HG03060 (cell line): ENCODE measurements around the gene RNASEH2C.
"Not testable (repeated sequence)": the region's sequence is repeated elsewhere in the genome, so short reads cannot be mapped to it uniquely, and the experiment has no call there.

Experiments
- ATAC-seq: cut with Tn5 transposase; IDR thresholded peaks from one replicate; pipeline ENCODE4 v1.9.1; 2021; ENCODE audit warnings: low read depth, moderate number of reproducible peaks; ENCODE audit not compliant: unreplicated experiment

The RNASEH2C gene

DNA sequence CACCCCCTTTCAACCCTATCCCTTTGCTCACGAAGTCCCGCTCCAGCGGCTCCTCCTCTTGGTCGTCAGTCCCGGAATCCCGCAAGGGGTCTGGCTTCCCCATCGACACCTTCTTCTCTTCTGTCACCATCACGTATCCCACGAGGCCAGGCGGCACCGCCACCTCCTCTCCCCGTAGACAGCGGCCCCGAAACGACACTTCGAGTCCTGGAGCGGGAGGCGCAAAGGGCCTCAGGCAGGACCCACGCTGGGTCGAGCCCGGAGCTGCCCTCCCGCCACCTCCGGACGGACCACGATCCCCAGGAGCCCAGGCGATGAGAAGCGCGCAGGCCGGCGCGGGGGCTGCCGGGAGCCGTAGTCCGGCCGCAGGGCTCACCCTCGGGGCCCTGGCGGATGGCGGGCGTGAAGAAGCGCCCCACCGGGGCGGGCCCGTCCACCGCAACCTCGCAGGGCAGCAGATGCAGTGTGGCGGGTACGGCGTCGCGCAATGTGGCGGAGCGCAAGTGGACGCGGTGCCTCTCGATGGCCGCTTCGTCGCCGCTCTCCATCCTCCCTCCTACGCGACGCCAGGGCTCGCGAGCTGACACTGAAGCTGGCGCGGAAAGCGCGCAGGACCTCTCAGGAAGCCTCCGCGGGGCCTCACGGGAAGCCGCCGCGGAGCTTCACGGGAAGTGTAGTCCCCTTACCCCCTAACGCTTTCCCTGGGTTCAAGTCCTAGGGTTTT is at the start of gene RNASEH2C:
Gene RNASEH2C, minus strand, starts transcription at position 588 of the 724 bp plus-strand sequence. Its CDS starts 40 bp downstream, at position 548.
- ATAC-seq = peak; percentile 45

DNA sequence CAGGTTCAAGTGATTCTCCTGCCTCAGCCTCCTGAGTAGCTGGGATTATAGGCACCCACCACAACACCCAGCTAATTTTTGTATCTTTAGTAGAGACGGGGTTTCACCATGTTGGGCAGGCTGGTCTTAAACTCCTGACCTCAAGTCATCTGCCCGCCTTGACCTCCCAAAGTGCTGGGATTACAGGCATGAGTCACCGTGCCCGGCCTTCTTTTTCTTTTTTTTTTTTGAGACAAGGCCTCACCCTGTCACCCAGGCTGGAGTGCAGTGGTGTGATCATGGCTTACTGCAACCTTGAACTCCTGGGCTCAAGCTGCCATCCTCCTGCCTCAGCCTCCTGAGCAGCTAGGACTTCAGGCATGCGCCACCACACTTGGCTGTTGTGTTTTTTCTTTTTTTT is 47.2 kb upstream of the RNASEH2C start:
- ATAC-seq = not testable (repeated sequence)

DNA sequence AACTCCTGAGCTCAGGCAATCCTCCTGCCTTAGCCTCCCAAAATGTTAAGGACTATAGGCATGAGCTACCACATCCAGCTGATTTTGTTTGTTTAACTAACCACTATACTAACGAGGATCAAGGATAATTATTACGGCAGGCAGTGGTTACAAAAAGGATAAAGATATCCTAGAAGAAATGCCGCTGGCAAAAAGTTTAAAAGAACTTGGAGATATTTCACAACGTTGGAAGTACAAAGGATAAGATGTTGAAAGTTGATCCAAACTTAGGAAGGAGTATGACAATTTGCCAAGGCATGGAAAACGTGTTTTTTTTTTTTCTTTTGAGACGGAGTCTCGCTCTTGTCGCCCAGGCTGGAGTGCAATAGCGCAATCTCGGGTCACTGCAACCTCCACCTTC is 46.8 kb upstream of the RNASEH2C start:
- ATAC-seq = no peak

DNA sequence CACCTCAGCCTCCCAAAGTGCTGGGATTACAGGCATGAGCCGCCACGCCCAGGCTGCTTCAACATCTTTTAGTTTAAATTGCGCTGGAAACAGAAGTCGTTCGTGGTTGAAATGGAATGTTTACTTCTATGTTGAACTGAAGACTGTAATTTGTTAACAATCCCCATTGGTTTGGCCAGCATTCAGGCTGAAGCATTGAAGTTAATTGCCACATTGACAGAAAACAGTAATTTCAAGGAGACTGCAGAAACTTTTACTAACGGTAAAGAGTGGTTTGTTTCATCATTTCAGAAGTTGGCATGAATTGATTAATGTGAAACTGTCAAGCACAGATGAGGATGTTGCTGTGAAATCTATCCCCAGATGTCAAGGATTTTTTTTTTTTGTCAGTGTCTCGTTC is 45.9 kb upstream of the RNASEH2C start:
- ATAC-seq = no peak

DNA sequence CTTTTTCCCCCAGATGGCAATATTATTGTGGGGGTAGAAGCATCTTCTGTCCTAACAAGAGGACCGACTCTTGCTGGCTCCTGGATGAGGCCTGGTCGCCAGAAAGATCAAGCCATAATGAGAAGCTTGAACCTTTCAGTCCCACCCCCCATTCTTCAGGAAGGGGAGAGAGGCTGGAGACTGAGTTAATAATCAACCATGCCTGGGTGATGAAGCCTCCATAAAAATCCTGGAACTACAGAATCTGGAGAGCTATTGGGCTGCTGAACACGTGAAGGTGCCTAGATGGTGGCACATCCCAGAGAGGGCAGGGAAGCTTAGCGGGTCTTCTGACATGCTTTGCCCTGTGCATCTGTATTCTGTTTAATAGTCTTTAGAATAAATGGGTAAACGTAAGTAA is 43.8 kb upstream of the RNASEH2C start:
- no peak for ATAC-seq

DNA sequence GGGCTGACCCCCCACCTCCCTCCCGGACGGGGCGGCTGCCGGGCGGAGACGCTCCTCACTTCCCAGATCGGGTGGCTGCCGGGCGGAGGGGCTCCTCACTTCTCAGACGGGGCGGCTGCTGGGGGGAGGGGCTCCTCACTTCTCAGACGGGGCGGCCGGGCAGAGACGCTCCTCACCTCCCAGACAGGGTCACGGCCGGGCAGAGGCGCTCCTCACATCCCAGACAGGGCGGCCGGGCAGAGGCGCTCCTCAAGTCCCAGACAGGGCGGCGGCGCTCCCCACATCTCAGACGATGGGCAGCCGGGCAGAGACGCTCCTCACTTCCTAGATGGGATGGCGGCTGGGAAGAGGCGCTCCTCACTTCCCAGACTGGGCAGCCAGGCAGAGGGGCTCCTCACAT is 42.2 kb upstream of the RNASEH2C start:
- ATAC-seq = not testable (repeated sequence)

DNA sequence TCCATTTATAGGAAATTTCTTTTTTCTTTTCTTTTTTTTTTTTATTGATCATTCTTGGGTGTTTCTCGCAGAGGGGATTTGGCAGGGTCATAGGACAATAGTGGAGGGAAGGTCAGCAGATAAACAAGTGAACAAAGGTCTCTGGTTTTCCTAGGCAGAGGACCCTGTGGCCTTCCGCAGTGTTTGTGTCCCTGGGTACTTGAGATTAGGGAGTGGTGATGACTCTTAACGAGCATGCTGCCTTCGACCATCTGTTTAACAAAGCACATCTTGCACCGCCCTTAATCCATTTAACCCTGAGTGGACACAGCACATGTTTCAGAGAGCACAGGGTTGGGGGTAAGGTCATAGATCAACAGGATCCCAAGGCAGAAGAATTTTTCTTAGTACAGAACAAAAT is 41.6 kb upstream of the RNASEH2C start:
- not testable (repeated sequence) for ATAC-seq

DNA sequence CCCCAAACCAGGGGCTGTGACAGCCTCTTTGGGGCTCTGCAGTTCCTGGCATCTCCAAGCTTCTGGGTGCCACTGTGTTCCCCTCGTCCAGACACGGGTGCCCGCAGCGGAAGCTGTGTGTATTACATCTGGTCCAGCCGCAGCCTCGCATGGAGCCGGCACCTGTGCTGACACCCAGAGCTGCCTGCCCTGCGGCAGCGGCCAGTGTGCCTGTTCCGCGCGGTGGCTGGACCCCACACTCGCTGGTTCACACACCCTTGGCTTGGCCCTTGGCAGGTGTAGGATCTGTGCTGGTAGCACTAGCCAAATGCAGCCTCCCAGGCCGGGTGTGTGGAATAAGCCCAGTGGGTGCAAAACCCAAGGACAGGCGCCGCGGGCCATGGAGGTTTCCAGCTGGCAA is 24.5 kb upstream of the RNASEH2C start:
- no peak for ATAC-seq

DNA sequence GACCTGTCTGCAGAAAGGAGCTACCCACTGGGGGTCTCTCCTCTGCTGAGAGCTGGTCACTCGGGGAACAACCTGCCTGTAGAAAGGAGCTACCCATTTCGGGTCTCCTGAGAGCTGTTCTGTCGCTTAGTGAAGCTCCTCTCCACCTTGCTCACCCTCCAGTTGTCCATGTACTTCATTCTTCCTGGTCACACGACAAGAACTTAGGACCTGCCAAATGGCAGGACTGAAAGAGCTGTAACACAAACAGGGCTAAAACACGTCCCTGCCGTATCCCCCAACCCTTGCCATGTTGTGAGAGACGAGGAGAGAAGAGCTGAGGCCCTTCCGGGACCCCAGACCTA is 24.1 kb upstream of the RNASEH2C start:
- ATAC-seq = no peak

DNA sequence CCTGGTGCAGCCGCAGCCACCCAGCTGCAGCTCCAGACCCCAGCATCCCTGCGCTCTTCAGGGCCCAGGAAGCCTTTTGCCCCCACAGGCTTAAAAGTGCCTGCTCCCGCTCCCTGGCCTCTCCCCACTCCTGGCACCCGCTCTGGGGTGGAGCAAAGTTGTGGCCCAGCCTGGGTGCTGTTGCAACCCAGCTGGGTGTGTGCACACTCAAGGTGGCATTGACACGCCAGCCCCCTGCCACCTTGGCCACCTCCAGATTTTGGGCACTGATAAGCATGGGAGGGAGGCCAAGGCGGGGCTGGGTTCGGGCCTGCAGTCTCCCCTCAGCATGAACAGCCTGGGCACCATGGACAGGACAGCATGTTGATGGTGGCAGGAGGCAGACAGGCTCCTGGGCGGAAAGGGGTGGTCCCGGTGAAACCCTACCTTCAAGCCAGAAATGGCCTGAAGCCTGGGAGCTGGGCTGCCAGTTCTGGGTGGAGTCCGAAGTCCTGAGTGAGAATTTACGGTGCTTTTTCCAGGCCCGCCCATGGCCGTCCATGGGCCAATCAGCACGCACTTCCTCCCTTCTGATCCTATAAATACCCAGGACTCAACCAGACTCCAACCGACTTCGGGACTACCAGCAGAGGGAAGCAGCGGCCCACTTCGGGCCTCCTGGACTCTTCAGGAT is 23.6 kb upstream of the RNASEH2C start:
- ATAC-seq = no peak

DNA sequence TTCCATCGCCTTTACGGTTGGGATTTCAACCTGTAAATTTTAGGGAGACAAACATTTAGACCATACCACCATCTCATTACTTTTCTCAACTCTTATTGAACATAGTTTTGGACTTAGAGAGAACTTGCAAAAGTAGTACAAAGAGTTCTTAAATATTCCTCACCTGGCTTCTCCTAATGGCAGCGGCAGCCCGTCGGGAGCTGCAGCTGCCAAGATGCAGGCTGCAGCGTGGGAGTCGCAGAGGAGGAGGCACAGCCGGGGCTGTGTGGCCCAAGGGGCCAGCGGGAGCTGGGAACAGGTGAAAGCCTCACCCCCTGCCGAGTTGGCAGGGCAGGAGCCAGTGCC is 23.1 kb upstream of the RNASEH2C start:
- ATAC-seq = no peak

DNA sequence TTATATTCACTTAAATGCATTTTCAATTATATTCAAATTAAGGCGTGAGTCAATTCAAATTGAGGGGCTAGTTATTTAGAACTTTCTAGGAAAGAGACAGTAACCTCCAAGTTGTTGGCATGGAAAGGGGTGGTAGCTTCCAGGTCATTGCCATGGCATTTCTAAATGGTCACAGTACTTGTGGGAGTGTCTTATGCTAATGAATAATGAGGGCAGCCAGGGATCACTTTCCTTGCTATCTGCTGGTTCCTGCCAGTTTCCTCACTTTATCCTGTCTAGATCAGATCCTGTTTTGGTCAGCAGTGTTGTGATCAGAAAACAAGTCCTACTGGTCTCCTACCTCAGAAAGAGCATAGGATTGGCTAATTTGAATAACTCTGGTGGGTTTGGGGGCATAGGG is 21.8 kb upstream of the RNASEH2C start:
- ATAC-seq = no peak

DNA sequence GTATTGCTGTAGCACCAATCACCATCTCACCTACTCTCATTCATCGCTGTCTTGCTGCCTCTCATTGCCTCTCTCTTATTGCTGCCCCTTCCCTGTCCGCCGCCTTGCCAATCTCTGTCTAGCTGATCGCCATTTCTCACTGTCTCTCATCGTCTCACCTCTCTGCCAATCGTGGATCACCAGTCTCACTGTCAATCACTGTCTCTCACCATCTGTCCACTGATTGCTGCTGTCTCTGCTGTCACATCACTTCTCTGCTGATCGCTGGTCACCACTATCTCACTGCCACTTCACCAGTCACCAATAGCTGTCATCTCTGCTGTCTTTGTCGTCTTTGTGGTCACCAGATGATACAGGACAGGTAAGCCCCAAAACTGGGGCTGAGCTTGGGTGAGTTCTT is 20.6 kb upstream of the RNASEH2C start:
- ATAC-seq = no peak

DNA sequence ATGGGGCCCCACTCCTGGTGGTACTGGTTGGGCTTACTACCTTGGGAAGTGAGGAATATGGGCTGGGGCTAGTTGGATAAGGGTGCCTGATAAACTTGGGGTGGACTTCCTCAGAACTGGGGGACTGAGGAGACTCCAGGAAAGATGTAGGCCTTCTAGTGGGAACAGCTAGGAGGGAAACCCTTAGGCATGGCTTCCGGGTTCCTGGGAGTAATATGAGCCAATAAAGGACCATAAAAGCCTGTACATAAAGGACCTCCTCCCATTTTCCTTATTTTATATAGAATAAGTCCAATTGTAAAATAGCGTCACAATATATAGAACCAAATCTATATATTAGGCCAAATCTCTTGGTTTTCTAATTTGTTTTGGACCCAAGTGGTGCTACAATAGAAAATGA is 18.4 kb upstream of the RNASEH2C start:
- ATAC-seq = no peak

DNA sequence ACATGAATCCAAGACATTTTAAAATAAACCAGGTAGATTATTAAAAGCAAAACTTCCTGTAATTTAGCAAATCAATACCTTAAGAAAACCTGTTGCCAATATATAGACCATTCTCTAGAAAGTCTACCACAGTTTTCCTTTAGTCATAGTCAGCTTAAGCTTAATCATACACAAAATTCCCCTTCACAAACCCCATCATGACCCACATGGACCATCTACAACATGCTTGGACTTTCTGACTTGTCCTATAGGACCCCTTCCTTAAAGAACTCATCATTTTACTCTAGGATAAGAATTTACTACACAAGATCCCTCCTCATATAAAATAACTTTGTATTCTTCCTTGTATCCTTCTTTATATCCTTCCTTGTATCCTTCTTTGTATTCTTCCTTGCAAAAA is 16.2 kb upstream of the RNASEH2C start:
- no peak for ATAC-seq

DNA sequence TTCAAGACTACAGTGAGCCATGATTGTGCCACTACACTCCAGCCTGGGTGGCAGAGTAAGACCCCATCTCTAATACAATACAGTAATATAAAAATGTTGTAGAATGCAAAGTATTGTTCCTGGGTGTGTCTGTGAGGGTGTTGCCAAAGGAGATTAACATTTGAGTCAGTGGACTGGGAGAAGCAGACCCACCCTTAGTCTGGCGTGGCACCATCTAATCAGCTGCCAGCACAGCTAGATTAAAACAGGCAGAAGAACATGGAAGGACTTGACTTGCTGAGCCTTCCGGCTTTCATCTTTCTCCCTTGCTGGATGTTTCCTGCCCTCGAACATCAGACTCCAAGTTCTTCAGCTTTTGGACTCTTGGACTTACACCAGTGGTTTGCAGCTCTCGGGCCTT is 14.5 kb upstream of the RNASEH2C start:
- not testable (repeated sequence) for ATAC-seq

DNA sequence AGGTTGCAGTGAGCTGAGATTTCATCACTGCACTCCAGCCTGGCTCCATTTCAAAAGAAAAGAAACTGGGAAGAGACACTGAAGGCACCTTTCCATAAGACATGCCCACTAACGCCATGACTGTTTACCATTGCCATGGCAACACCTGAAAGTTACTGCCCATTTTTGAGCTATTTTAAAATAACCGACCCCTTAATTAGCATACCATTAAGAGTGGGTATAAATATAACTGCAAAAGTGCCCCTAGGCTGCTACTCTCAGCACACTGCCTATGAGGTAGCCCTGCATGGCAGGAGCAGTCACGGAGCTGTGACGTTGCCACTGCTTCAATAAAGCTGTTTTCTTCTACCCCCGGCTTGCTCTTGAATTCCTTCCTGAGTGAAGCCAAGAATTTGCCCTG is 9.9 kb upstream of the RNASEH2C start:
- ATAC-seq = no peak

DNA sequence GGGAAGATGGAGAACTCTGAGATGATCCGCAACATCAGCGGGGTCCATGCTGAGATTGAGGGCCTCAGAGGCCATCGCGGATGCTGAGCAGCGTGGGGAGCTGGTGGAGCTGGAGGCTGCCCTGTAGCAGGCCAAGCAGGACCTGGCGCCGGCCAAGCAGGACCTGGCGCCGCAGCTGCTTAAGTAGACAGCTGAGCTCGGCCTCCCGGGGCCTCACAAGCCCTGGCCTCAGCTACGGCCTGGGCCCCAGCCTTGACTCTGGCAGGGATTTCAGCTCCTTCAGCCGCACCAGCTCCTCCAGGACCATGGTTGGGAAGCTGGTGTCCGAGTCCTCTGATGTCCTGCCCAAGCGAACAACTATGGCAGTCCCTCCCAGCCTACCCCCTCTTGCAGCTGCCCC is 7.3 kb upstream of the RNASEH2C start:
- ATAC-seq = no peak

DNA sequence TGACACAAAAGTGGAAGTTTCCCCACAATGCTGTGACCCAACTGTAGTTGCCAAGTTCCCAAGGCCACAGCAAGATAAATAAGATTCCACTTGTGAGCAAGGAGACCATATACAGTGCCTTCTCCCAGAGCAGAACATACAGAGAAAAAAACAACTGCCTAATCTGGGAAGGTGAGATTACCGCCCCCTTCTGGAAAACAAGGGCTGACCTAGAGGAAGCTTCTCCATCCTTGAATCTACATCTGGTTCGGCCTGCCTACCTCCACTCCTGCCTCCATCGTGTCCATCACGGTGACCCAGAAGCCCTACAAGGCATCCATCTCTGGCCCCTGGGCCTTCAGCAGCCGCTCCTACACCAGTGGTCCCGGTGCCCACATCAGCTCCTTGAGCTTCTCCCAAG is 6.1 kb upstream of the RNASEH2C start:
- no peak for ATAC-seq

DNA sequence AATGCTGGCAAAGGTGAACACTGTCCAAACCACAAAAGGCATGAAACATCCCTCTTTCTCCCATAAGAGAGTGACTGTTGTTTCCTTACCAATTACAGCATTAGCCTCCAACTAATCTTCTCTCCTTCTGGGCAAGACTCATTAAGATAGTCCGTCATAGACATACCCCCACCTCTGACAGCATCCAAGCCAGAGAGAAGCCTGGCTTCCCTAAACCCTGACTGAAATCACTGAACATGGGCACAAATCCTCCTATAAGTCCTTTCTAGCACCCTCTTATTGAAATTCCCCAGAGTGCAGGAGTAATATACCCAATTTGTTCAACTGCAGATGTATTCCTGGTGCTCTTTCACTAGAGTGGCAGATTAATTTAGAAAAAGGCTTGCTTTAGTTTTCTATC is 1.7 kb upstream of the RNASEH2C start:
- ATAC-seq = no peak

DNA sequence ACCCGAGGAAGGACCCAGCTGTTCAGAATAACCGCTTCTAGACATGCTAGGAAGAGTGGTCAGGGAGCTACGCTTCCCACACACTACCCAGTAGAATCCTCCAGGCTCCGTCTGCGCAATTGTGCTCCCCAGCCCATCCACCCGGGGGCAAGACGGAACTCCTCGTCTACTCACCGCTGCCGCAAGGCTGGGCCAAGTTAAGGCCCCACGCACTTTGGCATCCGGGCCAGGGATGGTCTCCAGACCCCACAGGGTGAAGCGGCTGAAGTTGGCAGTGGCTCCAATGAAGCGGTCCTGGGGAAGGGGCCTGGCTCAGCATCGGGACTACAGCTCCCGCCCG is 757 bp downstream of the RNASEH2C start:
- no peak for ATAC-seq

DNA sequence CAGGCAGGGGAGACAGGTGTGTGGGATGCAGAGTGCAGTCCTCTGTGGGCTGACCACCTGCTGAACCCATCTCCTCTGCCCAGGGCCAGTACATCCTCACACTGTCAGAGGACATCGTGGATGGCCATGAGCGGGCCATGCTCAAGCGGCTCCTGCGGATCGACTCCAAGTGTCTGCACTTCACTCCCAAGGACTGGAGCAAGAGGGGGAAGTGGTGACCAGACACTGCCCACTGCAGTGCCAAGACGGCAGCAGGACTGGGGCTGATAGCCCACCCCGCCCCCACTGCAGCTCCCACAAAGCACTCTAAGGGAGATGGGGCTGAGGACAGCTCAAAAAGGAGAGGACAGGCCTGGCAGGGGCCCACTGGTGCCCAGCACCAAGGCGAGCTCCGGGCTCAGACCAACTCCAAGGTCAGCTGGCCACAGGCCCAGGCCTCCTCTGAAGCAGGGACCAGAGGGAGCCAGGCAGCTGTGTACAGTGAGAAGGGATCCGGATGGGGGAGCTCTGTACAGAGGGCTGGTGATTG is 1.6 kb downstream of the RNASEH2C start:
- no peak for ATAC-seq
